Thoracic aorta (tissue), 2 donors: Measurements from ENCODE around the gene ABCG4. TPM values are rescaled to one million over a fixed set of nuclear protein-coding genes. Genes with fewer than 3 reads are reported as not detected.
"Not testable (repeated sequence)": the region's sequence is repeated elsewhere in the genome, so short reads cannot be mapped to it uniquely, and the experiment has no call there.

ENCODE experiments used
- ATAC-seq: fragments of 150-250 bp; one replicate; pipeline ENCODE4 v1.8.0; 2017; ENCODE audit warnings: low read depth; ENCODE audit not compliant: insufficient number of reproducible peaks, low FRiP score
- DNase-seq: peaks from one replicate; pipeline ENCODE4 v3.0.0-alpha.2; 2020; ENCODE audit warnings: low spot score
- H3K27ac ChIP-seq, 2 donors: fragments of 200-600 bp; sonication (generic); 1 replicate in 1 of 2; 2 replicates in 1 of 2; pipeline ENCODE4 v1.5.1; 2016; ENCODE audit warnings: mild to moderate bottlenecking in 2 of 2, moderate library complexity in 2 of 2
- H3K27me3 ChIP-seq: fragments of 200-600 bp; sonication (generic); replicated peaks from 2 replicates; pipeline ENCODE4 v1.6.0; 2016; ENCODE audit warnings: mild to moderate bottlenecking; ENCODE audit not compliant: insufficient read depth
- H3K36me3 ChIP-seq: fragments of 200-600 bp; sonication (generic); one replicate; pipeline ENCODE4 v1.5.1; 2016
- H3K4me1 ChIP-seq, 2 donors: fragments of 200-600 bp; sonication (generic); 1 replicate in 1 of 2; 2 replicates in 1 of 2; pipeline versions ENCODE4 v1.5.1 to v1.6.0; 2016; ENCODE audit warnings: low read depth in 2 of 2, mild to moderate bottlenecking in 1 of 2; ENCODE audit not compliant: control insufficient read depth in 1 of 2
- H3K4me3 ChIP-seq: fragments of 200-600 bp; sonication (generic); 2 replicates; pipeline ENCODE4 v1.5.1; 2016; ENCODE audit warnings: mild to moderate bottlenecking
- H3K9me3 ChIP-seq: fragments of 200-600 bp; sonication (generic); 2 replicates; pipeline ENCODE4 v1.5.1; 2016
- total RNA-seq, 2 donors: library from RNA; depleted of rRNA; stranded (reverse); fragments of >200 nt; gene quantifications; one replicate each; pipeline versions ENCODE4 v1.1.0 to v1.2.3, GENCODE V29; 2016
- TF ChIP-seq, protein P1 (sequence below): fragments of 200-600 bp; sonication (generic); IDR thresholded peaks from one replicate; pipeline ENCODE4 v1.5.1; 2019; ENCODE audit warnings: antibody characterized with exemption

Gene ABCG4
- total RNA-seq, 2 donors from 2014 or later: 1.6 TPM; not detected in 1

DNA sequence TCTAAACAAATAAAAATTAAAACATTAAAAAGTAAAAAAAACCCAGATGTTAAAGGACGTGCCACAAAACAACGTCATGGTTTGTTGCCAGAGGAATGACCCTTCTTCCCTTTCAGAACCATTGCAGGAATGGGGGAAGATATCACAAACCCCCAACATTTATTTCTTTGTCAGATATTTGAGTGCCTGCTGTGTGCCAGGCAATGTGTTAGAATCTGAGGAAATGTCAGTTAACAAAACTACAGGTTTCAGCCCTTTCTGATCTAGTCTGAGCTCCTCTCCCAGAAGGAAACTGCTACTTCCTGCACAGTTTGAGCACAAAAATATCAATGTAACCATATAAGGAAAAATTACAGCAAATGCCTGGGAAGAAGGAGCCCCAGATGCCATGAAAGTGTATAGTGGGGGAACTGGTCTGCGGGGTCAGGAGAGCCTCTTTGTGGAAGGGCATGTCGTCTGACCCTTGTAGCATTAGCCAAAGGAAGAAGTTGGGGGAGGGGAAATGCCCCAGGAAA lies 29.4 kb downstream of the ABCG4 start:
- TF ChIP-seq, protein P1, sequence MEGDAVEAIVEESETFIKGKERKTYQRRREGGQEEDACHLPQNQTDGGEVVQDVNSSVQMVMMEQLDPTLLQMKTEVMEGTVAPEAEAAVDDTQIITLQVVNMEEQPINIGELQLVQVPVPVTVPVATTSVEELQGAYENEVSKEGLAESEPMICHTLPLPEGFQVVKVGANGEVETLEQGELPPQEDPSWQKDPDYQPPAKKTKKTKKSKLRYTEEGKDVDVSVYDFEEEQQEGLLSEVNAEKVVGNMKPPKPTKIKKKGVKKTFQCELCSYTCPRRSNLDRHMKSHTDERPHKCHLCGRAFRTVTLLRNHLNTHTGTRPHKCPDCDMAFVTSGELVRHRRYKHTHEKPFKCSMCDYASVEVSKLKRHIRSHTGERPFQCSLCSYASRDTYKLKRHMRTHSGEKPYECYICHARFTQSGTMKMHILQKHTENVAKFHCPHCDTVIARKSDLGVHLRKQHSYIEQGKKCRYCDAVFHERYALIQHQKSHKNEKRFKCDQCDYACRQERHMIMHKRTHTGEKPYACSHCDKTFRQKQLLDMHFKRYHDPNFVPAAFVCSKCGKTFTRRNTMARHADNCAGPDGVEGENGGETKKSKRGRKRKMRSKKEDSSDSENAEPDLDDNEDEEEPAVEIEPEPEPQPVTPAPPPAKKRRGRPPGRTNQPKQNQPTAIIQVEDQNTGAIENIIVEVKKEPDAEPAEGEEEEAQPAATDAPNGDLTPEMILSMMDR: no peak
- Histone ChIP-seq H3K27me3 (no peaks in the 10 kb centered on the region), H3K4me3 (no peak overlapping the region), H3K36me3 (peaks cover 44% of the 10 kb centered on the region), H3K9me3 (no peaks in the 10 kb centered on the region), H3K4me1 (peaks cover 0 to 3% of the 10 kb centered on the region in 2 donors), H3K27ac (no peak overlapping the region)
- no peak for ATAC-seq
- no peak for DNase-seq

- ATAC-seq: no peak
- TF ChIP-seq, protein P1: no peak
These were observed 30.5 kb downstream of the ABCG4 start for GRCh38 chr11:119179342-119179741.

DNA sequence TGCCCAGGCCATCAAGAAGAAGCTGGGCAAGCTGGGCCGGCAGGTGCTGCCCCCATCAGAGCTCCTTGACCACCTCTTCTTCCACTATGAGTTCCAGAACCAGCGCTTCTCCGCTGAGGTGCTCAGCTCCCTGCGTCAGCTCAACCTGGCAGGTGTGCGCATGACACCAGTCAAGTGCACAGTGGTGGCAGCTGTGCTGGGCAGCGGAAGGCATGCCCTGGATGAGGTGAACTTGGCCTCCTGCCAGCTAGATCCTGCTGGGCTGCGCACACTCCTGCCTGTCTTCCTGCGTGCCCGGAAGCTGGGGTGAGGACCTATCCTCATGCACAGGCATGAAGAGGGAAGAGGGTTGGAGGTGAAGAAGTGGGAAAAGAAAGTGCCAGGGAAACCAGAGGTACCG lies 31.1 kb downstream of the ABCG4 start:
- Histone ChIP-seq H3K9me3 (no peaks in the 10 kb centered on the region), H3K4me1 (peaks cover 0 to 3% of the 10 kb centered on the region in 2 donors), H3K36me3 (peaks cover 34% of the 10 kb centered on the region), H3K4me3 (no peak overlapping the region), H3K27ac (no peak overlapping the region), H3K27me3 (no peaks in the 10 kb centered on the region)
- DNase-seq (no peak), ATAC-seq (no peak)
- TF ChIP-seq, protein P1: no peak

More at GRCh38 chr11:119179342-119179741, 30.5 kb downstream of the ABCG4 start:
- Histone ChIP-seq H3K9me3 (no peaks in the 10 kb centered on the region), H3K4me3 (no peak overlapping the region), H3K27me3 (no peaks in the 10 kb centered on the region), H3K36me3 (peaks cover 41% of the 10 kb centered on the region), H3K4me1 (peaks cover 0 to 3% of the 10 kb centered on the region in 2 donors), H3K27ac (no peak overlapping the region)
- no peak for DNase-seq

- ATAC-seq: no peak
- no peak overlapping the region for H3K27ac ChIP-seq
- TF ChIP-seq, protein P1: no peak
- no peaks in the 10 kb centered on the region for H3K9me3 ChIP-seq
- no peaks in the 10 kb centered on the region for H3K27me3 ChIP-seq
- H3K4me1 ChIP-seq: peaks cover 0 to 3% of the 10 kb centered on the region in 2 donors
- no peak overlapping the region for H3K4me3 ChIP-seq
- H3K36me3 ChIP-seq: peaks cover 27% of the 10 kb centered on the region
- no peak for DNase-seq
These were observed 32.2 kb downstream of the ABCG4 start for GRCh38 chr11:119180729-119181676.

GRCh38 chr11:119181677-119182412 lies 33.0 kb downstream of the ABCG4 start:
- Histone ChIP-seq H3K4me3 (no peak overlapping the region), H3K27me3 (no peaks in the 10 kb centered on the region), H3K9me3 (no peaks in the 10 kb centered on the region), H3K4me1 (peaks cover 0 to 3% of the 10 kb centered on the region in 2 donors), H3K36me3 (peaks cover 26% of the 10 kb centered on the region), H3K27ac (no peak overlapping the region)
- no peak for DNase-seq
- ATAC-seq: no peak
- TF ChIP-seq, protein P1: no peak

DNA sequence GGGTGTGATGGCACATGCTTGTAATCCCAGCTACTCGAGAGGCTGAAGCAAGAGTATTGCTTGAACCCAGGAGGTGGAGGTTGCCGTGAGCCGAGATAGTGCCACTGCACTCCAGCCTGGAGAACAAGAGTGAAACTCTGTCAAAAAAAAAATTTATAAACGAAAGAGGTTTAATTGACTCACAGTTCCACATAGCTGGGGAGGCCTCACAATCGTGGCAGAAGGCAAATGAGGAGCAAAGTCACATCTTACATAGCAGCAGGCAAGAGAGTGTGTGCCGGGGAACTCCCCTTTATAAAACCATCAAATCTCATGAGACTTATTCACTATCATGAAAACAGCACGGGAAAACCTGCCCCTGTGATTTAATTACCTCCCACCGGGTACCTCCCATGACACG lies 35.5 kb downstream of the ABCG4 start:
- H3K9me3 ChIP-seq, DNase-seq, H3K4me3 ChIP-seq, H3K27ac ChIP-seq, H3K4me1 ChIP-seq, ATAC-seq, H3K27me3 ChIP-seq: not testable (repeated sequence)
- peaks cover 17% of the 10 kb centered on the region for H3K36me3 ChIP-seq
